A673 (cell line): ENCODE data around the gene DNAH12. TPM values are rescaled to one million over a fixed set of nuclear protein-coding genes. Genes with fewer than 3 reads are reported as not detected.

ENCODE experiments used
- BruUV-seq: library from RNA; stranded (reverse); fragments of 400-500 nt; replicated peaks from 2 replicates; lab custom pipeline; 2021; lab: Mats Ljungman, UMichigan
- CTCF ChIA-PET: fragments of 300-600 bp; sonication (Branson Sonifier 250); formaldehyde crosslinking; loops from one replicate; lab custom pipeline; 2022; ENCODE audit warnings: antibody characterized with exemption; lab: Charles Lee
- POLR2A ChIA-PET: fragments of 300-600 bp; sonication (Branson Sonifier 250); formaldehyde crosslinking; loops from one replicate; lab custom pipeline; 2022; ENCODE audit warnings: antibody characterized with exemption; ENCODE audit not compliant: low non-redundant PET; lab: Charles Lee
- DNase-seq: peaks from one replicate; pipeline ENCODE4 v3.0.0-alpha.2; 2015; ENCODE audit warnings: low spot score
- H3K27ac ChIP-seq: fragments of 200-600 bp; sonication (generic); 2 replicates; pipeline ENCODE4 v1.5.1; 2016; ENCODE audit warnings: mixed run types, low read depth, mild to moderate bottlenecking, mixed read lengths, antibody characterized with exemption, low read length; ENCODE audit not compliant: poor library complexity, severe bottlenecking
- H3K27me3 ChIP-seq: fragments of 200-600 bp; sonication (generic); replicated peaks from 2 replicates; pipeline ENCODE4 v1.6.1; 2017; ENCODE audit warnings: mixed run types, low read depth, mild to moderate bottlenecking, mixed read lengths, antibody characterized with exemption, low read length; ENCODE audit not compliant: insufficient read depth, poor library complexity
- H3K36me3 ChIP-seq: fragments of 200-600 bp; sonication (generic); 2 replicates; pipeline ENCODE4 v1.6.1; 2016; ENCODE audit warnings: mixed run types, mild to moderate bottlenecking, mixed read lengths, antibody characterized with exemption, low read length; ENCODE audit not compliant: insufficient read depth, poor library complexity, severe bottlenecking
- H3K4me1 ChIP-seq: fragments of 200-600 bp; sonication (generic); 2 replicates; pipeline ENCODE4 v1.6.1; 2017; ENCODE audit warnings: mixed run types, mild to moderate bottlenecking, mixed read lengths, antibody characterized with exemption, low read length; ENCODE audit not compliant: insufficient read depth, poor library complexity, severe bottlenecking
- H3K4me3 ChIP-seq: fragments of 200-600 bp; sonication (generic); 2 replicates; pipeline ENCODE4 v1.5.1; 2016; ENCODE audit warnings: low read depth, mixed run types, mild to moderate bottlenecking, mixed read lengths, low read length; ENCODE audit not compliant: poor library complexity, severe bottlenecking
- H3K9me3 ChIP-seq: fragments of 200-600 bp; sonication (generic); 2 replicates; pipeline ENCODE4 v1.6.1; 2016; ENCODE audit warnings: mixed run types, low read depth, mild to moderate bottlenecking, mixed read lengths, antibody characterized with exemption, low read length; ENCODE audit not compliant: poor library complexity, severe bottlenecking
- EZH2 ChIP-seq: fragments of 200-600 bp; sonication (generic); IDR thresholded peaks from 2 replicates; pipeline ENCODE4 v1.6.1; 2017; ENCODE audit warnings: borderline replicate concordance, low read depth, mild to moderate bottlenecking, mixed read lengths, antibody characterized with exemption, low read length; ENCODE audit not compliant: poor library complexity, severe bottlenecking
- intact Hi-C: fragments of 100-400 bp; cut with micrococcal nuclease; formaldehyde crosslinking; loops from one replicate; pipeline ENCODE4 v1.10.0; 2022; ENCODE audit not compliant: unreplicated experiment
- total RNA-seq: library from RNA; stranded (reverse); gene quantifications from 2 replicates; pipeline ENCODE4 v1.2.3, GENCODE V29; 2021
- TF ChIP-seq, protein P1 (sequence below): fragments of 300-800, 200-600 bp; sonication (generic); conservative IDR thresholded peaks from 2 replicates; pipeline ENCODE4 v1.5.1; 2017; ENCODE audit warnings: low read depth, mild to moderate bottlenecking, antibody characterized with exemption, low read length, moderate library complexity, mixed read lengths

Gene DNAH12
- total RNA-seq, 1 experiment from 2014 or later: not detected

GRCh38 chr3:57538465-57538864 lies 5.7 kb downstream of the DNAH12 start:
- intact Hi-C loops: no loop called here
- CTCF ChIA-PET: no interaction called here
- TF ChIP-seq, protein P1, sequence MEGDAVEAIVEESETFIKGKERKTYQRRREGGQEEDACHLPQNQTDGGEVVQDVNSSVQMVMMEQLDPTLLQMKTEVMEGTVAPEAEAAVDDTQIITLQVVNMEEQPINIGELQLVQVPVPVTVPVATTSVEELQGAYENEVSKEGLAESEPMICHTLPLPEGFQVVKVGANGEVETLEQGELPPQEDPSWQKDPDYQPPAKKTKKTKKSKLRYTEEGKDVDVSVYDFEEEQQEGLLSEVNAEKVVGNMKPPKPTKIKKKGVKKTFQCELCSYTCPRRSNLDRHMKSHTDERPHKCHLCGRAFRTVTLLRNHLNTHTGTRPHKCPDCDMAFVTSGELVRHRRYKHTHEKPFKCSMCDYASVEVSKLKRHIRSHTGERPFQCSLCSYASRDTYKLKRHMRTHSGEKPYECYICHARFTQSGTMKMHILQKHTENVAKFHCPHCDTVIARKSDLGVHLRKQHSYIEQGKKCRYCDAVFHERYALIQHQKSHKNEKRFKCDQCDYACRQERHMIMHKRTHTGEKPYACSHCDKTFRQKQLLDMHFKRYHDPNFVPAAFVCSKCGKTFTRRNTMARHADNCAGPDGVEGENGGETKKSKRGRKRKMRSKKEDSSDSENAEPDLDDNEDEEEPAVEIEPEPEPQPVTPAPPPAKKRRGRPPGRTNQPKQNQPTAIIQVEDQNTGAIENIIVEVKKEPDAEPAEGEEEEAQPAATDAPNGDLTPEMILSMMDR: no peak
- TF ChIP-seq EZH2: no peak

DNA sequence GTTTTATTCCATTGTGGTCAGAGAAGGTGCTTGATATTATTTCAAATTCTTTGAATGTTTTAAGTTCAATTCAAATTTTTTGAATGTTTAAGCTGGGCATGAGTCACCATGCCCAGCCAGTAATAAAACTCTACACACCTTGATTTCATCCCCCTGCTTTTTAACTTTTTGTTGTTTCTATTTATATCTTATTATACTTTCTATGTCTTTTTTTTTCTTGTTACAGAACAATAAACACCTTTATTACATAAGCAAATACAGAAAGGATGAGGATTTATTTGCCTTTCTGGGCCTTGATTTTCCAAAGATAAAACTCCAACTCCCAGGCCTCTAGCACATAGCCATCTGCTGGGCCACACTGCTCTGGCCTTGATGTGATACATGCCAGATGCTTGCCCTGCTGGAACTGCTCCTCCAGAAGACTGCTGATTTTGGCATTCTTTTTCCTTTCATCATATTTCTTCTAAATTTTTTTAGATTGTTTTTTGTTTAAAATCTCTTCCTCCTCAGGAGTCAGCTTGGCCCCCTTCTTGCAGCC lies 14.0 kb downstream of the DNAH12 start:
- Histone ChIP-seq H3K27ac (no peak overlapping the region), H3K9me3 (no peaks in the 10 kb centered on the region), H3K27me3 (no peaks in the 10 kb centered on the region), H3K36me3 (no peaks in the 10 kb centered on the region), H3K4me3 (no peak overlapping the region), H3K4me1 (no peaks in the 10 kb centered on the region)
- ChIA-PET POLR2A (no interaction called here), CTCF (no interaction called here)
- BruUV-seq: no TSS peak
- DNase-seq: no peak
- TF ChIP-seq, protein P1: no peak
- TF ChIP-seq EZH2: no peak
- intact Hi-C loops: no loop called here

More at GRCh38 chr3:57538465-57538864, 5.7 kb downstream of the DNAH12 start:
- no peaks in the 10 kb centered on the region for H3K27me3 ChIP-seq
- POLR2A ChIA-PET: no interaction called here
- no peaks in the 10 kb centered on the region for H3K9me3 ChIP-seq
- H3K36me3 ChIP-seq: no peaks in the 10 kb centered on the region
- BruUV-seq: no TSS peak
- H3K4me1 ChIP-seq: no peaks in the 10 kb centered on the region
- no peak overlapping the region for H3K27ac ChIP-seq
- H3K4me3 ChIP-seq: no peak overlapping the region
- DNase-seq: no peak

GRCh38 chr3:57518276-57518915 lies 25.7 kb downstream of the DNAH12 start:
- intact Hi-C loops: no loop called here
- CTCF ChIA-PET: no interaction called here
- H3K4me3 ChIP-seq: no peak overlapping the region
- no peak for TF ChIP-seq EZH2
- TF ChIP-seq, protein P1: no peak
- no peaks in the 10 kb centered on the region for H3K4me1 ChIP-seq
- DNase-seq: no peak
- no peaks in the 10 kb centered on the region for H3K9me3 ChIP-seq
- BruUV-seq: no TSS peak
- H3K27ac ChIP-seq: no peak overlapping the region
- POLR2A ChIA-PET: no interaction called here
- no peaks in the 10 kb centered on the region for H3K27me3 ChIP-seq
- no peaks in the 10 kb centered on the region for H3K36me3 ChIP-seq
